Effector CD8-positive, alpha-beta T cell (primary cell): ENCODE data around the gene USF2.

Experiments
- DNase-seq: peaks from one replicate; lab custom pipeline; 2025; lab: John Stamatoyannopoulos, UW

USF2 gene

DNA sequence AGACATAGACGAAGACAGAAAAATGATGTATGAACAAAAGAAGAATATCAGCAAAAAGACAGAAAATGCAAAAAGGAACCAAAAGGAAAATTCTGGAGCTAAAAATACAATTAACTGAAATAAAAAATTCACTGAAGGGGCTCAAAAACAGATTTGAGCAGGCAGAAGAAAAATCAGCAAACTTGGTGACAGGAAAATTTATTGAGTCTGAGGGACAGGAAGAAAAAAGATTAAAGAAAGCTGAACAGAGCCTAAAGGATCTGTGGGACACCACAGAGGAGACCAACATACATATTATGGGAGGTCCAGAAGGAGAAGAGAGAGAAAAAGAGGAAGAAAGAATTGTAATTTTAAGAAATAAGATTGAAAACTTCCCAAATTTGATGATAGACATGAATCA lies 27.3 kb upstream of the USF2 start:
- DNase-seq: no peak

DNA sequence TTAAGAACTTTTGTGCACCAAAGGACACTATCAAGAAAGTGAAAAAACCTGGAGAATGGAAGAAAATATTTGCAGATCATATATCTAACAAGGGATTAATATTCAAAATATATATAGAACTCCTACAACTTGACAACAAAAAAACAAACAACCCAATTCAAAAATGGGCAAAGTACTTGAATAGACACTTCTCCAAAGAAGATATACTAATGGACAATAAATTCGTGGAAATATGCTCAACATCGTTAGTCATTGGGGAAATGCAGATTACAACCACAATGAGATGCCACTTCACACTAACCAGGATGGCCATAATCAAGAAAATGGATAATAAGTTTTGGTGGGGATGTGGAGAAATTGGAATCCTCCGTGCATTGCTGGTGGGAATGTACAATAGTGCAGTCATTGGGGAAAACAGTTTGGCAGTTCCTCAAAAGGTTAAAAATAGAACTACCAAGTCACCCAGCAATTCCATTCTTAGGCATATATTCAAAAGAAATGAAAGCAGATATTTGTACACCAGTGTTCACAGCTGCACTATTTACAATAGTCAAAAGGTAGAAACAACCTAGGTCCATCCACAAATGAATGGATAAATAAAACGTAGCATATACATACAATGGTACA lies 22.2 kb upstream of the USF2 start:
- DNase-seq: no peak

DNA sequence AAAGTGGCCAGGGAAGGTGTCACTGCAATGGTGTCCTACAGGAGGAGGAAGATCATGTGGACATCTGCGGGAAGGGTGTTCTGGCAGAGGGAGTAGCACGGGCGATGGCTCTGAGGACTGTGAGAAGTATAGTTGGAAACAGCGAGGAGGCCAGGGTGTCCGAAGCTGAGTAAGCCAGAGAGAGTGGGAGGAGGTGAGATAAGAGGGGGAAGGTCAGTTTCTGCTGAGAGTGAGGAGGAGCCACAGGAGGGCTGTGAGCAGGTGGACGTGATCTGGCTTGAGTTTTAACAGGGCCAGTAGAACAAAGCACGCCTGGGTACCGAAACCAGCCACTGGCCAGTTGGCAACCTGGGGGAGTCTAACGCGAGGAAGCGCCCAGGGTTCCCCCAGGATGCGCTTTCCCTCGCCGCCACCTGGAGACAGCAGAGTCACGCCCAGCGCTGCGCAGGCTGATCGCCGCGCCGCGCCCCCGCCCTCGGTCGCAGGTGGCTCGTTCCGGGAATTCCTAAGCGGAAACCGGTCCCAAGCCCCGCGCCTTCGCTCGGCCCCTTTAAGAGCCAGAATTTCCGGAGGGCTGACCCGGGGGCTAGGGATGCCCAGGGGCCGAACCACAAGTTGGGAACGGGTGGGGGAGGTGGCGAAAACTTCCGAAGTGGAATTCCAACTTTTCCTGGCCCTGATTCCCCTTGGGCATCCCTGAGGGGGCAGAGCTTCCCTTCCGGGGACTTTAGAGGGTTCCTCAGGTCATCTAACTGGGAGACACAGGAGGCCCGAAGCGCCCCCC lies 21.0 kb upstream of the USF2 start:
- peak; percentile 38 for DNase-seq

DNA sequence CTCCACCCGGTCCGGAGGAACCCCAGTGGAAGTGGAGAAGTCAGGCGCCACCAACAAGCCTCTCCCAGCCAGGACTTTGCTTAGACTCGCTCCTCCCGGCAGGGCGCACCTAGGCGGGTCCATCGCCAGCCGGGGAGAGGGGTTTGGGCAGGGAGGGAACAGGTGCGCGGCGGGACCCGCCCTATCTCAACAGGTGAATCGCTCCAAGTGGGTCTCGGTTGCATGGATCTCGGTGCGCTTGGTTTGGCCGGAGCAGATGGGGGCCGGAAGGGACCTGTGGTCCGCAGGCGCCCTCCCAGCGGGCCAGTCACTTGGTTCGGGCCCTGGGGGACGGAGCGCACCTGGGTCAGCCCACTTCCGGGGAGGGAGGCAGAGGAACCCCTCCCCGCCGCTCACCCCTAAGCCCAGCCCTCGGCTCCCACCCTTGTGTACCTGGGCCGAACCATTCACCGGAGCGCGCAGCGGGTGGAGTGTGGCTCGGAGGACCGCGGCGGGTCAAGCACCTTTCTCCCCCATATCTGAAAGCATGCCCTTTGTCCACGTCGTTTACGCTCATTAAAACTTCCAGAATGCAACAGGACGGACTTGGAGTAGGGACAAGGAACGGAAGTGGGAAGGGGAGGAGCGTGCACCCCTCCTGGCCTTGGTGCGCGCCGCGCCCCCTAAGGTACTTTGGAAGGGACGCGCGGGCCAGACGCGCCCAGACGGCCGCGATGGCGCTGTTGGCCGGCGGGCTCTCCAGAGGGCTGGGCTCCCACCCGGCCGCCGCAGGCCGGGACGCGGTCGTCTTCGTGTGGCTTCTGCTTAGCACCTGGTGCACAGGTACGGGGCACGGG lies 20.2 kb upstream of the USF2 start, which contains the start of gene LSR:
Gene LSR (plus strand): TSS at position 693 of the 836 bp plus-strand sequence. CDS start 21 bp downstream, at position 714.
- peak; percentile 69 for DNase-seq

DNA sequence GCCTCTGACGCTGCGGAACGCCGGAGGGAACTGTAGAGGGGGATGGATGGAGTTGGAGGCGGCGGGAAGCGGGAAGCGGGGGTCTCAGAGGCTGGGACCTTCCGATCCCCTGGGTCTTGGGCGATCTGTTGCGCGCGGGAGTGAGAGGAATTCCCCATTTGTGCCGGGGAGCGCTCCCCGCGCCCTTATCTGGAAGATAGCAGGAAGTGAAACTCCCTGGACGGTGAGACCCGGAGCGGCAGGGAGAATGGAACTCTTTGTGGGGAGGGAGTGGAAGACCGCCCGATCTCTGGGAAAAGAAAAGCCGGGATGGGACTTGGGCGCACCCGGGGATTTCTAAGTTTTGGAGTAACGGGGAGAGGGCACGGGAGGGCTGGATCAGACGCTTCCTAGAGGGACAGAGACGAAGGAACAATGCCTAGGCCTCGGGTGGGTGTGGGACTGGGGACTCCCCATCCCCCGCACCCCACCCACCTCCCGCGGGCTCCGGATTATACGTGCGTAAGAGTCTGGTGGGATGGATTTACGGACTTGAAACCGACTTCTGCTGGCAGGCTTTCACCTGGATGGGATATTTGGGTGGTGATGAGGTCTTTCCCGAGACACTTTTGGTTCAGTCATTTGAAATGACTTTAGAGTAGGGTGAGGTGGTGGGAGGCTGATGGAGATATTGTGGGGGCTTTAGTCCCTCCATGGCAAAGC lies 19.5 kb upstream of the USF2 start:
- no peak for DNase-seq

DNA sequence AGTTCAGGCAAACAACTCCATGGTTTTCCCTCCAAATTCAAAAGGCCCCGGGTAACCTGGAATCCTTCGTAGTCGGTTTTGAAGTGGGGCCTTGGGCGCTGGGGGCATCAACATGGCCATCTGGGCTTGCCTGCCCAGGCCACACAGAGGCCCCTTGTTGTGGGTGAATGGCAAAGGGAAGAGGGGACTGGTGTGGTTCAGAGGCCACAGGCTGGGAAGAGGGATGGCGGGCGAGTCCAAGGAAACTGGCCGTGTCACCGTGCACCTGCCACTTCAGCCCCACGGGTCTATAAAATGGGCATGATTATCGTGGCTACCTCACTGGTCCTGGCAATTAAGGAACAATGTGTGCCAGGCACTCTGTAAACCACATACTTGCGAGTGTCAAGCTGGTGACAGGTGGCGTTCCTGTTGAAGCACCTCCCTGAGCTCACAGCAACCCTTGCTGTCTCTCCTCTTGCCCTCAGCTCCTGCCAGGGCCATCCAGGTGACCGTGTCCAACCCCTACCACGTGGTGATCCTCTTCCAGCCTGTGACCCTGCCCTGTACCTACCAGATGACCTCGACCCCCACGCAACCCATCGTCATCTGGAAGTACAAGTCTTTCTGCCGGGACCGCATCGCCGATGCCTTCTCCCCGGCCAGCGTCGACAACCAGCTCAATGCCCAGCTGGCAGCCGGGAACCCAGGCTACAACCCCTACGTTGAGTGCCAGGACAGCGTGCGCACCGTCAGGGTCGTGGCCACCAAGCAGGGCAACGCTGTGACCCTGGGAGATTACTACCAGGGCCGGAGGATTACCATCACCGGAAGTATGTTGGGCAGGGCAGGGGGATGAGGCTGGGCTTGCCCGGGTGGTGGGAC lies 18.7 kb upstream of the USF2 start:
- no peak for DNase-seq

DNA sequence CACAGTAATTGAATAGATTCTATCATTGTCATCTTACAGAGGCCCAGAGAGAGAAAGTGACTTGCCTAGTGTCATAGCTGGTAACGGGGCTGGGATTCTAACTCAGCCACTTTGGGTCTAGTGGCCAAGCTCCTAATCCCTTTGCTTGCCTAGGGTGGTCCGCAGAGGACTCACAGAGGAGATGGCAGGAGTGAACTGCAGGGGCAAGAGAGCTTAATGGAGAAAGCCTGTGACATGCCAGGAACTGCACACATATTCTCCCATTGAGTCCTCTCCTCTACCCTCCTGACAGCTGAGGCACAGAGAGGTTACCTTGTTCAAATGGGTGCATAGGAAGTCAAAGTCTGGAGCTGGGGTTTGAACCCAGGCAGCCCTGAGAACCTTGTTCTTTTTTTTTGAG lies 17.3 kb upstream of the USF2 start:
- DNase-seq: no peak

DNA sequence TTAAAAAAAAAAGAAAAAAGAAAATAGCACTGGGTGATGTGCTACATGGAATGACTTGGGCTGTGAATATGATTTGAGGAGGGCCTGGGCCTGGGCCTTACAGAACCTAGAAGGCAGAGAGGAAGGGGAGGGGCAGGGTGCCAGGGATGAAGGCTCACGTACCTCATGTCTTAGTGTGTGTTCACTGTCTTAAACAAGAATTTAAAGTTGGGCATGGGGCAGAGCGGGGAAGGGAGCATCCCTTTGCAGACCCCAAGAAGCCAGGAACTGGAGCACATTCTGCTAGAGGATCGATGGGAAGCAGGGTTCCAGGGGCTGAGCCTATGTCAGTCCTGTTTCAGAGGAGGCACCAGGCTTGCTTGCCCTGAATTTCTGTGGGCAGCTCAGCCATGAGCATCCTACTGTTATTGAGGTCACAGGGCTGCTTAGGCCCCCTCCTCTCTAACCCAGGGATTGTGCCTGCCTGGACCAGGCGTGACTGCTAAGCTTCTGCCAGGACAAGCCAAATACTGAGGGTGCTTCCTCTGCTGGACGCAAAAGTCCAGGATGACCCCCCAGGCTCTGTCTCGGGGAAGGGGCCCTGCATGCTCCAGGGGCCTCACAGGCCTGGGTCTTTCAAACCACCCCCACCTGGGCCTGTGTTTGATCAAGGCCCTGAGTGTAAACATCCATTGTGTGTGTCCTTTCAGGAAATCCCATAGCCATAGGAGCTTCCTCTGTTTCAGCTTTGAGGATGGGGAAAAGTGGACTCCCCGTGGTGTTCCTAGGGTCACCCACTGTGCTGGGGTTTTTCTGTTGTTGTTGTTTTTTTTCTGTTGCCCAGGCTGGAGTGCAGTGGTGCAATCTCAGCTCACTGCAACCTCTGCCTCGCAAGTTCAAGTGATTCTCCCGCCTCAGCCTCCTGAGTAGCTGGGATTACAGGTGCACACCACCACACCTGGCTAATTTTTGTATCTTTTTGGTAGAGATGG lies 15.2 kb upstream of the USF2 start:
- DNase-seq: no peak

DNA sequence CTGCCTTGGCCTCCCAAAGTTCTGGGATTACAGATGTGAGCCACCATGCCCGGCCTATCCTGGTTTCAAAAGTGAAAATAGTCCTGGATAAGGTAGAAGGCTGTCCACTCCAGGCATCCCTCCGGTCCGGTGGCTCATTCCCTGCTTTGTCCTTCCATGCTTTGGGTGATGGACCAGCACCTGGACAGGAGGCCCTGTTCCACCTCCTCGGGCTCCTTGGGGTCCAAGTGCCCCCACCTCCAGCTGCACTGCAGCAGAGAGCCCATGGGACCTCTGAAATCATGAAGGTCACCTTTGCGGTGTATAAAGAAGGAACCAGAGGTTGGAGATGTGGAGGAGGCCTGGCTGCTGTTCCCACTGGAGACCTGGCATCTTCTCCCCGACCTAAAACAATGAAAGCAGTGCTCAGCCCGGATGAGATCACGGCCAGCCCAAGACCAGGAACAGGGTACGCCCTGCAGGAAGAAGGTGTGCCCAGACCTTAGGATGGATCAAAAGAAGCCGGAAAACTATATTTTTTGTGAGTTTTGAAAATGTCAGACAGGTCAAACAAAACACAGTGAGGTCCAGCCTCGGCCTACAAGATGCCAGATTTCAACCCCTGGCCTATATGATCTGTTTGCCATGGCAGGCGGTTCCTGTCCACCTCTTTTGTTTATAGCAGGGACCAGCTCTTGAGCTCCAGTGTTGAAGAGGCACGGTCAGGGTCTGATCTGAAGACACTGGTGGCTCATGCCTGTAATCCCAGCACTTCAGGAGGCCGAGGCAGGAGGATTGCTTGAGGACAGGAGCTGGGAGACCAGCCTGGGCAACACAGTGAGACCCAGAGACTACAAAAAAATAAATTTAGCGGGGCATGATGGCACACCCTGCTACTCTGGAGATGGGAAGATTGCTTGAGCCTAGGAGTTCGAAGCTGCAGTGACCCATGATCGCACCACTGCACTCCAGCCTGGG lies 14.1 kb upstream of the USF2 start:
- DNase-seq: no peak

DNA sequence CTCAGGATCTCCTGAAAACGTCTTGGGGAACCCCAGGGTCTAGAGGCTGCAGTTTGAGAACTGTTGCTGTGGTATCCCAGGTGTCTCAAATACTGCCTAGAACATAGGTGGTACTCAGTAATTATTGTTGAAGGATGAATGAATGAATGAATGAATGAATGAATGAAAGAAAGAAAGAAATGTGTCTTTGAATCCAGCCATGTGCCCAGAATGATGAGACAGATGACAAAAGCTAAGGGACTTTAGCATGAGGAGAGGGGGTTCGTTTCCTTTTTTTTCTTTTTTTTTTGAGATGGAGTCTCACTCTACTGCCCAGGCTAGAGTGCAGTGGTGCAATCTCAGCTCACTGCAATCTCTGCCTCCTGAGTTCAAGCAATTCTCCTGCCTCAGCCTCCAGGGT lies 12.2 kb upstream of the USF2 start:
- DNase-seq: no peak

DNA sequence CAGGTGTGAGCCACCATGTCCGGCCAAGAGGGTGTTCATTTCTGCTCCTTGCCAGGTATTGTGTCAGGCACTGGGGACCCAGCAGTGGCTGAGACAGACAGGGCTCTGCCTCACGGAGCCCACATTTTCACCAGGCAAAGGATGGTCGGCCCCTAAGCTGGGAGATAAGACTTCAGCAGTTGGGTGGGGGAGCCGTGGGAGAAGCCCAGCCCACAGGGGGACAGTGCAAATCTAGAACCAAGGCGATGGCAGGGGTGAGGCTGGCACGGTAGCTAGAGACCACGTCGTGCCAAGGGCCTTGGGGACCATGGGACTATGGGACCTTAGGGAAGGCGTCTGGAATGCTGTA lies 11.7 kb upstream of the USF2 start:
- no peak for DNase-seq

DNA sequence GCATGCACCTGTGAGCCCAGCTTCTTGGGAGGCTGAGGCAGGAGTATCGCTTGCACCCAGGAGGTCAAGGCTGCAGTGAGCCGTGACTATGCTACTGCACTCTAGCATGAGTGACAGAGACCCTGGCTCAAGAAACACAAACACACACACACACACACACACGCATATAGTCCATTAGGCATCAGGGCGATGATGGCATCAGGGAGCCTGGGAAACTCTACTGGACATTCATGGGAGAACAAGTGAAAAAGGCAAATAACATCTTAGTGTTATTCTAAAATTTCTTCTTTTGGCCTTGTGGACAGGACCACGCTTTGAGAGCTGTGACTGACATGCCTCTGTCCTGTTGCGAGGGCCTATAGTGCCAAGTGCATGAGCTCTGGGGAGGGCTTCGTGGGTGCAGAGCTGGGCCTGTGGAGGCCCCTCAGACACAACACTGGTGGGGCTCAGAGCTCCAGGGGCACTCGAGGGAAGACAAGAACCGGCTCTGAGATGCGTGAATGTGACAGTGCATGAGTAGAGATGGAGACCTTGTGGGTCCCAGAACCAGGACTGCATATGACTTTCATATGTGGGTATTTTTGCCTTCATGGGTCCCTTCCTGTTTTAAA lies 8.0 kb upstream of the USF2 start:
- no peak for DNase-seq

DNA sequence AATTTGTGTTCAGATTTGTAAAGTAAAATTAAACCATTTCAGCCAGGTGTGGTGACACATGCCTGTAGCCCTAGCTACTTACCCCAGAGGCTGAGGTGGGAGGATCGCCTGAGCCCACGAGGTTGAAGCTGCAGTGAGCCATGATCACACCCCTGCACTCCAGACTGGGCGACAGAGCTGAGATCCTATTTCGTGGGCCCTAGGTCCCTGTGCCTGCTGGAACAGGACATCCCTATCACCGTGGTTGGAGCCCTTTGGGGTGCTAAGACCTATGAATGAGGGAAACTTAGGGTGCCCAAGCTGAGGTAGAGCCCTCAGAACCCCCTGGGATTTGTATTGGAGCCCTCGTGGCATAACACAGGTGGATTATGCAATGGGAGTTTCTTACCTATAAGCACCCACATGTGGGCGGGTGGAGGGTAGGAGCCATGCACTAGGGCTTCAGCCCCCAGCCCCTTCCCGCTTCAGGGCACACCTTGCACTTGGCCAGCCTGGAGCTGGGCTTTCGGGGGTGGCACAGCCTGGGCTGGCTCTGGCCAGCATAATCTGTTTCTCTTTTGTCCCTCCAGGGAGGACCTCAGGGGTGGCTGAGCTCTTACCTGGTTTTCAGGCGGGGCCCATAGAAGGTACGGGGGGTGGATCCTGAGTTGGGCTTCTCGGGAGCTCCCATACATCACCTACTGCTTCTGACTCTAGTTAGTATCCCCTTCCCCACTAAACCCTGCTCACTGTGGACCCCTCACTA lies 7.2 kb upstream of the USF2 start:
- DNase-seq: no peak

DNA sequence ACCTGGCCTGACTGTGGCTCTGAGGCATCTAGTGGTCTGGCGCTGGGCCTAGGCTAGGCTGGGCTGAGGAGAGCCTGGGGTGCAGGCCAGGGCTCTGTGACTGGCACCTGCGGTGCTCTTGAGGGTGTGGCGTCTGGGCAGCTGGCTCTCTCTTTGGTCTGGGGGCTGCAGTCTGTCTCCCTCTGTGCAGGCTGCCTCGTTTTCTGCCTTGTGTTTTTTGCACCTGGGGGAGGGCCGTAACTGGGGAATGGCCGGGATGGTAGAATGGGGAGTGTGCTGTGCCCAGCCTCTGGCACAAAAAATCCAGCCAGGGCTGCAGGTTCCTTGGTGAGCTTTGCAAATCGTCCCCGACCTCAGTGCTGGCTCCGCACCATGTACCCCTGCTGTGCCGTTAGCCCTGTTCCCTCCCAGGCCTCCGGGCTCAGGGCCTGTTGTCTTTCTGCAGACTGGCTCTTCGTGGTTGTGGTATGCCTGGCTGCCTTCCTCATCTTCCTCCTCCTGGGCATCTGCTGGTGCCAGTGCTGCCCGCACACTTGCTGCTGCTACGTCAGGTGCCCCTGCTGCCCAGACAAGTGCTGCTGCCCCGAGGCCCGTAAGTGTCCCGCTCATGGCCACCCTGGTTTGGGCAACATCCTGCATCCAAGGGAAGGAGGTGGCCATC lies 6.5 kb upstream of the USF2 start:
- no peak for DNase-seq

DNA sequence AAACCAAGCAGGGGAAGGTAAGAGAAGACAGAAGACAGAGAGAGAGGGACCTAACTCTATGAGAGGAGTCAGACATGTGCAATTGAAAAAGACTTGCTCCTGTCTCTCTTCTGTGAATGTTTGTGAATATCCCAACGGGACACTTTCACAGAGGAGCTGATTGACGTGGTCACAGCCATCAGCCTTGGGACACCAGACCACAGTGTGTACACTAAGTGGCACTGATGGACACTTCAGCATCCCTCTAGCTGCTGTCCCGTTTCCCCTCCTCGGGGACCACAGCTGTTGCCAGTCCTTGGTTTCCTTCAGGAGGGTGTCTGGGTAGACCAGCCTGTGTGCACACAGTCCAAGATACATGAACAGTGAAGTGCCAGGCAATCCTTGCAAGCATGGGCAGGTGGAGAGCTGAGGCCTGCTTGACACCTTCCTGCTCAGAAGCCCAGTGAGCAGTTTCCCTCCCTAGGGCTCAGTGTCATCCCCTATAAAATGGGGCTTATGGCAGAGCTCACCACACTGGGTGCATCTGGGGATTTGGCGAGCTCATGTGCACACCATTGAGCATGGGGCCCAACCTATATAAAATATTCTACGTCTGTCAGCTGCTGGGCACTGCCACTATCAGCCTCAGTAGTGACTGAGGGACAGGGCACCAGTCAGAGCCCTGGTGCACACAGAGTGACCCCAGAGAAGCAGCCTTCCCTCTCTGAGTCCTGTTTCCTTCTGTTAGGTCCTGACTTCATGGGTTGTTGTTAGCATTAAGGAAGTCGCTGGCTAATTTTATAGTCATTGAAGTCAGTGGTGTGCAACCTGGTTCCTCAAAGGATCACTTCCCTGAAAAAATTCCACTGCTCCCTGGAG lies 4.3 kb upstream of the USF2 start:
- DNase-seq: no peak
